Fibroblast of skin of left quadriceps (primary cell): ENCODE data around the gene BRSK1.
A peak's percentile ranks its signal among the peaks of the same experiment; 100 is the strongest.

Experiments used
- DNase-seq, 2 experiments: peaks; one replicate each; pipeline ENCODE4 v3.0.0-alpha.2; 2013; ENCODE audit warnings: low read depth in 2 of 2

Gene BRSK1

GRCh38 chr19:55304279-55304978 lies 20.6 kb downstream of the BRSK1 start:
- no peak for DNase-seq

GRCh38 chr19:55304980-55305379 lies 21.2 kb downstream of the BRSK1 start:
- DNase-seq = no peak

GRCh38 chr19:55305491-55305890 lies 21.7 kb downstream of the BRSK1 start:
- DNase-seq = no peak

- no peak for DNase-seq
These were observed 22.3 kb downstream of the BRSK1 start for GRCh38 chr19:55305983-55306562.

GRCh38 chr19:55306712-55307111 lies 22.9 kb downstream of the BRSK1 start:
- DNase-seq = no peak

GRCh38 chr19:55308281-55308680 lies 24.5 kb downstream of the BRSK1 start:
- no peak for DNase-seq

GRCh38 chr19:55309448-55309847 lies 25.7 kb downstream of the BRSK1 start:
- DNase-seq = no peak

GRCh38 chr19:55310498-55310897 lies 26.7 kb downstream of the BRSK1 start:
- no peak for DNase-seq

GRCh38 chr19:55311397-55311796 lies 27.6 kb downstream of the BRSK1 start:
- no peak for DNase-seq

GRCh38 chr19:55311797-55312196 lies 28.0 kb downstream of the BRSK1 start:
- no peak for DNase-seq

GRCh38 chr19:55312621-55313512 lies 29.1 kb downstream of the BRSK1 start:
- no peak for DNase-seq

- DNase-seq = no peak
These were observed 30.6 kb downstream of the BRSK1 start for GRCh38 chr19:55314396-55314795.

- no peak for DNase-seq
These were observed 32.2 kb downstream of the BRSK1 start for GRCh38 chr19:55315956-55316525.

GRCh38 chr19:55316646-55317045 lies 32.8 kb downstream of the BRSK1 start:
- no peak for DNase-seq

- peak in 1 of 2 experiments; percentile 13 for DNase-seq
These were observed 36.0 kb downstream of the BRSK1 start for GRCh38 chr19:55319785-55320184.

- no peak for DNase-seq
These were observed 37.1 kb downstream of the BRSK1 start for GRCh38 chr19:55320844-55321419.

- no peak for DNase-seq
These were observed 37.8 kb downstream of the BRSK1 start for GRCh38 chr19:55321466-55322137.

GRCh38 chr19:55322204-55322885 lies 38.5 kb downstream of the BRSK1 start:
- no peak for DNase-seq

- no peak for DNase-seq
These were observed 40.9 kb downstream of the BRSK1 start for GRCh38 chr19:55324662-55325061.

- DNase-seq = no peak
These were observed 41.4 kb downstream of the BRSK1 start, which contains the start of gene TMEM150B for GRCh38 chr19:55325172-55325571. TMEM150B (minus strand) TSS chr19:55325341; CDS start chr19:55321036, 4,305 bp downstream.
